ENCODE data around the gene FAM163B.

Gene FAM163B

DNA sequence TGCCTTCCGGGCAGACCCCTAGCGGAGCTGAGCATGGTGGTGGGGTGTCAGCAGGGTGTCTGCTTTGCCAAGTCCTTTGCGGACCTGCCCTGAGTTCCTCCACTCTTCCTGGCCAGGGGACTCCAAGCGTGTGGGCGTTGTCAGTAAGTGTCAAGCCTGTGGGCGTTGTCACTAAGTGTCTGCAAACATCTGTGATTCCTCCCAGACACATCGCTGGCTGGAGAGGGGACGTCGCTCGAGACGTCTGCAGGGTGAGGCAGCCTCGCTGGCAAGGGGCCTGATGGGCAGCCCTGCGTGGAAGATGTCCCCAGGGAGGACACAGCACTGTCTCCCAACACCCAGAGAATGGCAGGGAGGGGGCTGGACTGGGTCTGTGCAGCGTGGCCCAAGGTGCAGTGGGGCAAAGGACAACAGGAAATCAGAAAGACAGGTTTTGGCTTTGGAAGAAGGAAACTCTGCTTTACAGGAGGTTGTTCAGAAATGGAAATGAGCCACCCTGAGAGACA is 45.8 kb downstream of the FAM163B start (continued):
- TF ChIP-seq, protein P1, sequence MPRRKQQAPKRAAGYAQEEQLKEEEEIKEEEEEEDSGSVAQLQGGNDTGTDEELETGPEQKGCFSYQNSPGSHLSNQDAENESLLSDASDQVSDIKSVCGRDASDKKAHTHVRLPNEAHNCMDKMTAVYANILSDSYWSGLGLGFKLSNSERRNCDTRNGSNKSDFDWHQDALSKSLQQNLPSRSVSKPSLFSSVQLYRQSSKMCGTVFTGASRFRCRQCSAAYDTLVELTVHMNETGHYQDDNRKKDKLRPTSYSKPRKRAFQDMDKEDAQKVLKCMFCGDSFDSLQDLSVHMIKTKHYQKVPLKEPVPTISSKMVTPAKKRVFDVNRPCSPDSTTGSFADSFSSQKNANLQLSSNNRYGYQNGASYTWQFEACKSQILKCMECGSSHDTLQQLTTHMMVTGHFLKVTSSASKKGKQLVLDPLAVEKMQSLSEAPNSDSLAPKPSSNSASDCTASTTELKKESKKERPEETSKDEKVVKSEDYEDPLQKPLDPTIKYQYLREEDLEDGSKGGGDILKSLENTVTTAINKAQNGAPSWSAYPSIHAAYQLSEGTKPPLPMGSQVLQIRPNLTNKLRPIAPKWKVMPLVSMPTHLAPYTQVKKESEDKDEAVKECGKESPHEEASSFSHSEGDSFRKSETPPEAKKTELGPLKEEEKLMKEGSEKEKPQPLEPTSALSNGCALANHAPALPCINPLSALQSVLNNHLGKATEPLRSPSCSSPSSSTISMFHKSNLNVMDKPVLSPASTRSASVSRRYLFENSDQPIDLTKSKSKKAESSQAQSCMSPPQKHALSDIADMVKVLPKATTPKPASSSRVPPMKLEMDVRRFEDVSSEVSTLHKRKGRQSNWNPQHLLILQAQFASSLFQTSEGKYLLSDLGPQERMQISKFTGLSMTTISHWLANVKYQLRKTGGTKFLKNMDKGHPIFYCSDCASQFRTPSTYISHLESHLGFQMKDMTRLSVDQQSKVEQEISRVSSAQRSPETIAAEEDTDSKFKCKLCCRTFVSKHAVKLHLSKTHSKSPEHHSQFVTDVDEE (CRISPR knock-in tag; IDR thresholded peaks at IDR 0.05): no peak

DNA sequence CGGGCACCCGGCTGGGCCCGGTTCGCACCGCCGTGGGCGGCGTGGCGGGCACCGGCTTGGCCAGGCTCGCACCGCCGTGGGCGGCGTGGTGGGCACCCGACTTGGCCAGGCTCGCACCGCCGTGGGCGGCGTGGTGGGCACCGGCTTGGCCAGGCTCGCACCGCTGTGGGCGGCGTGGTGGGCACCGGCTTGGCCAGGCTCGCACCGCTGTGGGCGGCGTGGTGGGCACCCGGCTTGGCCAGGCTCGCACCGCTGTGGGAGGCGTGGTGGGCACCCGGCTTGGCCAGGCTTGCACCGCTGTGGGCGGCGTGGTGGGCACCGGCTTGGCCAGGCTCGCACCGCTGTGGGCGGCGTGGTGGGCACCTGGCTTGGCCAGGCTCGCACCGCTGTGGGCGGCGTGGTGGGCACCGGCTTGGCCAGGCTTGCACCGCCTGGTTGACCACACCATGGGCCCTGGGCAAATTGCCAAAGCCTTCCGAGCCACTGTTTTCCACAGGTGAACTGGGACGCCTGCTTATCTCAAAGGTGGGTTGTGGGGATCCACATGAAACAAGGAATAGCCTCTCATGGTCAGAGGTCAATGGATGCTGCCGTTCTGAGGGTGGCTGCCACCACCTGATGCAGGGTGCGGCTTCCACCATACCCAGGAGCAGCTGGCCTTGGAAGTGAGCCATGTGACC is 46.4 kb downstream of the FAM163B start:
- ATAC-seq: no peak
- no peak for TF ChIP-seq ZNF565 (CRISPR knock-in tag; conservative IDR thresholded peaks at IDR 0.05; ENCODE audit: low read depth)
- TF ChIP-seq OSR1 (CRISPR knock-in tag; IDR thresholded peaks at IDR 0.05): no peak
- no peak for TF ChIP-seq ARNTL (CRISPR knock-in tag; IDR thresholded peaks at IDR 0.05; ENCODE audit: borderline replicate concordance, low read depth)
- no peak for TF ChIP-seq CSDC2 (CRISPR knock-in tag; IDR thresholded peaks at IDR 0.05)
- no peak for TF ChIP-seq SNAI2 (CRISPR knock-in tag; IDR thresholded peaks at IDR 0.05)
- no peak for TF ChIP-seq ISL1 (CRISPR knock-in tag; IDR thresholded peaks at IDR 0.05)
- TF ChIP-seq, protein P2, sequence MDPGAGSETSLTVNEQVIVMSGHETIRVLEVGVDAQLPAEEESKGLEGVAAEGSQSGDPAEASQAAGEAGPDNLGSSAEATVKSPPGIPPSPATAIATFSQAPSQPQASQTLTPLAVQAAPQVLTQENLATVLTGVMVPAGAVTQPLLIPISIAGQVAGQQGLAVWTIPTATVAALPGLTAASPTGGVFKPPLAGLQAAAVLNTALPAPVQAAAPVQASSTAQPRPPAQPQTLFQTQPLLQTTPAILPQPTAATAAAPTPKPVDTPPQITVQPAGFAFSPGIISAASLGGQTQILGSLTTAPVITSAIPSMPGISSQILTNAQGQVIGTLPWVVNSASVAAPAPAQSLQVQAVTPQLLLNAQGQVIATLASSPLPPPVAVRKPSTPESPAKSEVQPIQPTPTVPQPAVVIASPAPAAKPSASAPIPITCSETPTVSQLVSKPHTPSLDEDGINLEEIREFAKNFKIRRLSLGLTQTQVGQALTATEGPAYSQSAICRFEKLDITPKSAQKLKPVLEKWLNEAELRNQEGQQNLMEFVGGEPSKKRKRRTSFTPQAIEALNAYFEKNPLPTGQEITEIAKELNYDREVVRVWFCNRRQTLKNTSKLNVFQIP (CRISPR knock-in tag; IDR thresholded peaks at IDR 0.05; ENCODE audit: borderline replicate concordance, low read depth): no peak
- TF ChIP-seq ESRRG (CRISPR knock-in tag; IDR thresholded peaks at IDR 0.05): no peak
- TF ChIP-seq, protein P3, sequence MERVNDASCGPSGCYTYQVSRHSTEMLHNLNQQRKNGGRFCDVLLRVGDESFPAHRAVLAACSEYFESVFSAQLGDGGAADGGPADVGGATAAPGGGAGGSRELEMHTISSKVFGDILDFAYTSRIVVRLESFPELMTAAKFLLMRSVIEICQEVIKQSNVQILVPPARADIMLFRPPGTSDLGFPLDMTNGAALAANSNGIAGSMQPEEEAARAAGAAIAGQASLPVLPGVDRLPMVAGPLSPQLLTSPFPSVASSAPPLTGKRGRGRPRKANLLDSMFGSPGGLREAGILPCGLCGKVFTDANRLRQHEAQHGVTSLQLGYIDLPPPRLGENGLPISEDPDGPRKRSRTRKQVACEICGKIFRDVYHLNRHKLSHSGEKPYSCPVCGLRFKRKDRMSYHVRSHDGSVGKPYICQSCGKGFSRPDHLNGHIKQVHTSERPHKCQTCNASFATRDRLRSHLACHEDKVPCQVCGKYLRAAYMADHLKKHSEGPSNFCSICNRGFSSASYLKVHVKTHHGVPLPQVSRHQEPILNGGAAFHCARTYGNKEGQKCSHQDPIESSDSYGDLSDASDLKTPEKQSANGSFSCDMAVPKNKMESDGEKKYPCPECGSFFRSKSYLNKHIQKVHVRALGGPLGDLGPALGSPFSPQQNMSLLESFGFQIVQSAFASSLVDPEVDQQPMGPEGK (CRISPR knock-in tag; IDR thresholded peaks at IDR 0.05; ENCODE audit: borderline replicate concordance): no peak
- TF ChIP-seq, protein P4, sequence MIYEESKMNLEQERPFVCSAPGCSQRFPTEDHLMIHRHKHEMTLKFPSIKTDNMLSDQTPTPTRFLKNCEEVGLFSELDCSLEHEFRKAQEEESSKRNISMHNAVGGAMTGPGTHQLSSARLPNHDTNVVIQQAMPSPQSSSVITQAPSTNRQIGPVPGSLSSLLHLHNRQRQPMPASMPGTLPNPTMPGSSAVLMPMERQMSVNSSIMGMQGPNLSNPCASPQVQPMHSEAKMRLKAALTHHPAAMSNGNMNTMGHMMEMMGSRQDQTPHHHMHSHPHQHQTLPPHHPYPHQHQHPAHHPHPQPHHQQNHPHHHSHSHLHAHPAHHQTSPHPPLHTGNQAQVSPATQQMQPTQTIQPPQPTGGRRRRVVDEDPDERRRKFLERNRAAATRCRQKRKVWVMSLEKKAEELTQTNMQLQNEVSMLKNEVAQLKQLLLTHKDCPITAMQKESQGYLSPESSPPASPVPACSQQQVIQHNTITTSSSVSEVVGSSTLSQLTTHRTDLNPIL (CRISPR knock-in tag; IDR thresholded peaks at IDR 0.05; ENCODE audit: low read depth): no peak
- TF ChIP-seq TOX (CRISPR knock-in tag; IDR thresholded peaks at IDR 0.05; ENCODE audit: borderline replicate concordance): no peak
- TF ChIP-seq TCF4 (CRISPR knock-in tag; IDR thresholded peaks at IDR 0.05; ENCODE audit: borderline replicate concordance): no peak
- no peak for TF ChIP-seq ZC3H10 (CRISPR knock-in tag; IDR thresholded peaks at IDR 0.05)
- no peak for TF ChIP-seq ZFP3 (CRISPR knock-in tag; IDR thresholded peaks at IDR 0.05)
- no peak for TF ChIP-seq BACH2 (CRISPR knock-in tag; IDR thresholded peaks at IDR 0.05; ENCODE audit: borderline replicate concordance)
- TF ChIP-seq GLIS3 (CRISPR knock-in tag; IDR thresholded peaks at IDR 0.05): no peak
- TF ChIP-seq ZNF8 (CRISPR knock-in tag; IDR thresholded peaks at IDR 0.05): no peak
- TF ChIP-seq RARB (CRISPR knock-in tag; IDR thresholded peaks at IDR 0.05): no peak
- TF ChIP-seq, protein P1 (CRISPR knock-in tag; IDR thresholded peaks at IDR 0.05): no peak
